GM12873 (cell line): ENCODE measurements around the gene SGF29.

Experiments used
- CTCF ChIP-seq: IDR thresholded peaks from 2 replicates; pipeline ENCODE4 v1.5.1; 2012; ENCODE audit warnings: low read depth, mild to moderate bottlenecking, moderate library complexity, low read length, control low read depth; ENCODE audit not compliant: insufficient read depth; ENCODE audit errors: missing control alignments

The SGF29 gene

GRCh38 chr16:28514246-28514645 lies 39.5 kb upstream of the SGF29 start:
- TF ChIP-seq CTCF, result no peak

GRCh38 chr16:28520672-28521071 lies 33.0 kb upstream of the SGF29 start:
- no peak for TF ChIP-seq CTCF

- TF ChIP-seq CTCF, result no peak
Measured at GRCh38 chr16:28521436-28521835, 32.3 kb upstream of the SGF29 start.

DNA sequence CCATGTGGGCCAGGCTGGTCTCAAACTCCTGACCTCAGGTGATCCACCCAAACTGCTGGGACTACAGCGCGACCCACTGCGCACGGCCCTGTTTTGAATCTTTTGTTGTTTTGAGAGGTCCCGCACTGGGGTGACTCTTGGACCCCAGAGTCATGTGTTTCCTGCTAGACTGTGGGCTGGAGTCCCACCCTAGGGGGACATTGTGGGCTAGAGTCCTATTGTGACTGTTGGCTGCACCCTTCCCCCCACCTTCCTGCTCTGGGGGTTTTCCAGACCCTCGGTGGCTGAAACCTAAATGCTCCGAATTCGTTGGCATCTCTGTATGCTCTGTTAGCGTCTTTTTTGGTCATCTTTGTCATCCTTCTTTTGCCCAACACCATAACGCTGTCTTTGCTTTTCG lies 30.9 kb upstream of the SGF29 start:
- no peak for TF ChIP-seq CTCF

- no peak for TF ChIP-seq CTCF
Measured at GRCh38 chr16:28524681-28525171, 29.0 kb upstream of the SGF29 start.

DNA sequence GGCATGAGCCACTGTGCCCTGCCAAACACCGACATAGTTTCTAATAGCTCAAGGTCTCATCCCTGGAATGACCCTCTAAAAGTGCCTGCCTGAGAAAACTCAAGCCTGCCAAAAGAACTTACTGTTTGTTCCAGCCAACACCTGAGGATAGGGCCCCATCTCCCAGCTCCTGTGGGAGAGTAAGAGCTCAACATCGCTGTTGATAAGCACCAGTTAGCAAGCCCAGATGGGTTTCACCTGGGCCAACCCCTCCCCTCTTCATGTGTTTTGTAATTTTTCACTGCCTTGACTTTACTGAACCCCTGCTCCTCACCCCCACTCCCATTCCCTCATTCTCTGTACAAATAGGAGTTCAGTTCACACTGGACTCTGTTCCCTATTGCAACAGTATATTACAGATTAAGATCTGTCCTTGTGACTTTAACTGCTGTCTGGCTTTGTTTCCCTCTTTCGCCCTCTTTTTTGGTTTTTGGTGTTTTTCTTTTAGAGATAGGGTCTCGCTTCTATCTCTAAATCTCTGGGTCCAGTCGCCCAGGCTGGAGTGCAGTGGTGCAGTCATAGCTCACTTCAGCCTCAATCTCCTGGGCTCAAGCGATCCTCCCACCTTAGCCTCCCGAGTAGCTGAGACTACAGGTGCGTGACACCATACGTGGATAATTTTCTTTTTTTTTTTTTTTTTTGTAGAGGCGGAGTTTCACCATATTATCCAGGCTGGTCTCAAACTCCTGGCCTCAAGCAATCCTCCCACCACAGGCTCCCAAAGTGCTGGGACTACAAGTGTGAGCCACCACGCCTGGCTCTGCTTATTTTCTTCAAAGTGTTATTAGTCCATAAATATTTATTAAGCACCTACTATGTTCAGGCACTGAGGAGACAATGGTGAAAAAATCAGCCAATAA lies 27.3 kb upstream of the SGF29 start:
- TF ChIP-seq CTCF, result no peak

DNA sequence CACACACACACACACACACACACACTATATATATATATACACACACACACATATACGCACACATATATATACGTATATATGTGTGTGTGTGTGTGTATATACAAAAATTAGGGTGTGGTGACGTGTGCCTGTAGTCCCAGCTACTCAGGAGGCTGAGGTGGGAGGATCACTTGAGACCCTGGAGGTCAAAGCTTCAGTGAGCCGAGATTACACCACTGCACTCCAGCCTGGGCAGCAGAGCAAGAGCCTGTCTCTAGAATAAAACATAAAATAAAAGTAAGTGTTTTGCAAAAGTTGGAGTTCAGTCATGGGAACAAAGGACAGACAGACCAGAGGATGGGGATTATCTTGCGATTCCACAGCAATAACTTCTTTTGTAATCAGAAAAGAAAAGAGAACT lies 25.7 kb upstream of the SGF29 start:
- TF ChIP-seq CTCF, result no peak
